ENCODE results near the gene BPIFA1. TPM values are rescaled to one million over a fixed set of nuclear protein-coding genes. Genes with fewer than 3 reads are reported as not detected.

The BPIFA1 gene
- polyA plus RNA-seq, 1 of the 3 experiments (the other 2 are of a cell fraction) = not detected

DNA sequence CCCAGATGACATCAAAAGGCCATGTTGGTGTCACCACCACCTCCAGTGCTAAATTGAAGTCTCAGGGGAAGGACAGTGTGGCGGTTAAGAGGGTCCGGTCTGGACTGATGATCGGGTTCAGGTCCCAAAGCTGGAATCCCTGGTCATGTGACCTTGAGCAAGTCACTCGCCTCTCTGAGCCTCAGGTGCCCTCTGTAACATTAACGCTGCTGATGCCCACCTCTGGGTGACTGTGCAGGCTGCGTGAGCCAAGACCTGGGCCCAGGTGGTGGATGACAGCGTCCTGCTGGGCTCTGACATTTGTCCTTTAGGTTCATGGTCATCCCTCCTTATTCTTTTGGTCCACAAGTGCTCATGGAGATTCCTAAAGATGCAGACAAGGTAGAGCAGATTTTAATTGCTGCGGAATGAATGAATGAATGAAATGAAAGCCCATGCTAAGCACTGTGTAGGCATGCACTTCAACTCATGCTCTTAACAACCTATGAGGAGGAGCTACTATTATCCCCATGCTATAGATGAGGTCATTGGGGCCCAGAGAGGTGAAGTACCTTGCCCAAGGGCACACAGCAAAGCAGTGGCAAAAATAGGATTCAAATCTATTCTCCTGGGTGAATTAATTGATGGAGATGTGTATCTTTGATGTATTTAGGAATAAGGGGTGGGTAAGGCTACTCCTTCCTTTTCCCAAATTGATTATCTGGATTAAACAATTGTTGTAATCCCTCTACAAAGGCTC, 46.6 kb downstream of the BPIFA1 start:
- Histone ChIP-seq H3K9ac (no peak overlapping the region), H3K9me3 (no peaks in the 10 kb centered on the region), H3K36me3 (replicated peaks in 1 of 2; ENCODE audit: control insufficient read depth in 1 of 2, insufficient read depth in 2 of 2, low read length in 1 of 2) (no peaks in the 10 kb centered on the region), H4K20me1 (ENCODE audit: insufficient read depth) (no peaks in the 10 kb centered on the region), H3K27me3 (ENCODE audit: insufficient read depth) (no peaks in the 10 kb centered on the region; the same call in 1 of the 2 replicates), H3K4me3 (ENCODE audit: low read depth in 2 of 2, low read length in 1 of 2) (no peak overlapping the region), H3K27ac (ENCODE audit: low read depth in 2 of 2, low read length in 1 of 2) (no peak overlapping the region), H3K79me2 (ENCODE audit: insufficient read depth) (no peaks in the 10 kb centered on the region), H3K9me2 (no peaks in the 10 kb centered on the region), H2AFZ (ENCODE audit: low read depth) (no peak overlapping the region), H3K4me2 (no peak overlapping the region), H3F3A (replicated peaks; ENCODE audit: insufficient read depth) (no peaks in the 10 kb centered on the region), H3K4me1 (ENCODE audit: control insufficient read depth in 1 of 2, insufficient read depth in 2 of 2, low read depth in 1 of 2, low read length in 1 of 2) (peaks cover 0 to 9% of the 10 kb centered on the region in 2 experiments; a peak in 1 of 4 replicates)
- POLR2A ChIA-PET = no interaction called here
- 60% methylated on average over 3 of the region's 8 CpGs for WGBS (ENCODE audit: low lambda C conversion rate)
- CTCF ChIA-PET = interaction anchor here (0.9 to 1.4 kb wide), 5 partner anchors 9 to 337 kb away, joined by 3 to 5 read pairs (median 3); no protein-coding TSS in a partner anchor
- TF ChIP-seq ELF1 (IDR thresholded peaks at IDR 0.05) (no peak), SIN3A (IDR thresholded peaks at IDR 0.05; ENCODE audit: borderline replicate concordance, low read depth, low read length) (no peak), TAF1 (IDR thresholded peaks at IDR 0.05; ENCODE audit: borderline replicate concordance, low read depth, low read length) (no peak), GATA2 (CRISPR knock-in tag; IDR thresholded peaks at IDR 0.05) (no peak), SMC3 (IDR thresholded peaks at IDR 0.05; ENCODE audit: low read depth, low read length) (no peak), GABPA (IDR thresholded peaks at IDR 0.05; ENCODE audit: low read depth) (no peak), CHD2 (IDR thresholded peaks at IDR 0.05; ENCODE audit: low read length, partially characterized antibody) (no peak), RAD21 (IDR thresholded peaks at IDR 0.05; ENCODE audit: low read length) (no peak), TEAD4 (IDR thresholded peaks at IDR 0.05; ENCODE audit: borderline replicate concordance, insufficient read depth) (no peak), FOSL2 (IDR thresholded peaks at IDR 0.05; ENCODE audit: borderline replicate concordance, low read depth) (no peak), RXRA (IDR thresholded peaks at IDR 0.05; ENCODE audit: borderline replicate concordance, low read depth) (no peak), RCOR1 (IDR thresholded peaks at IDR 0.05; ENCODE audit: low read length) (no peak), RFX5 (IDR thresholded peaks at IDR 0.05; ENCODE audit: low read length) (no peak)
- TF ChIP-seq, protein P1, sequence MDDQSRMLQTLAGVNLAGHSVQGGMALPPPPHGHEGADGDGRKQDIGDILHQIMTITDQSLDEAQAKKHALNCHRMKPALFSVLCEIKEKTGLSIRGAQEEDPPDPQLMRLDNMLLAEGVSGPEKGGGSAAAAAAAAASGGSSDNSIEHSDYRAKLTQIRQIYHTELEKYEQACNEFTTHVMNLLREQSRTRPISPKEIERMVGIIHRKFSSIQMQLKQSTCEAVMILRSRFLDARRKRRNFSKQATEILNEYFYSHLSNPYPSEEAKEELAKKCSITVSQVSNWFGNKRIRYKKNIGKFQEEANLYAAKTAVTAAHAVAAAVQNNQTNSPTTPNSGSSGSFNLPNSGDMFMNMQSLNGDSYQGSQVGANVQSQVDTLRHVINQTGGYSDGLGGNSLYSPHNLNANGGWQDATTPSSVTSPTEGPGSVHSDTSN (IDR thresholded peaks at IDR 0.05) = no peak
- TF ChIP-seq, protein P2, sequence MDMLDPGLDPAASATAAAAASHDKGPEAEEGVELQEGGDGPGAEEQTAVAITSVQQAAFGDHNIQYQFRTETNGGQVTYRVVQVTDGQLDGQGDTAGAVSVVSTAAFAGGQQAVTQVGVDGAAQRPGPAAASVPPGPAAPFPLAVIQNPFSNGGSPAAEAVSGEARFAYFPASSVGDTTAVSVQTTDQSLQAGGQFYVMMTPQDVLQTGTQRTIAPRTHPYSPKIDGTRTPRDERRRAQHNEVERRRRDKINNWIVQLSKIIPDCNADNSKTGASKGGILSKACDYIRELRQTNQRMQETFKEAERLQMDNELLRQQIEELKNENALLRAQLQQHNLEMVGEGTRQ (IDR thresholded peaks at IDR 0.05; ENCODE audit: borderline replicate concordance, low read depth, low read length) = no peak
- TF ChIP-seq, protein P3, sequence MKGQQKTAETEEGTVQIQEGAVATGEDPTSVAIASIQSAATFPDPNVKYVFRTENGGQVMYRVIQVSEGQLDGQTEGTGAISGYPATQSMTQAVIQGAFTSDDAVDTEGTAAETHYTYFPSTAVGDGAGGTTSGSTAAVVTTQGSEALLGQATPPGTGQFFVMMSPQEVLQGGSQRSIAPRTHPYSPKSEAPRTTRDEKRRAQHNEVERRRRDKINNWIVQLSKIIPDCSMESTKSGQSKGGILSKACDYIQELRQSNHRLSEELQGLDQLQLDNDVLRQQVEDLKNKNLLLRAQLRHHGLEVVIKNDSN (IDR thresholded peaks at IDR 0.05; ENCODE audit: borderline replicate concordance, low read depth) = no peak
- TF ChIP-seq, protein P4, sequence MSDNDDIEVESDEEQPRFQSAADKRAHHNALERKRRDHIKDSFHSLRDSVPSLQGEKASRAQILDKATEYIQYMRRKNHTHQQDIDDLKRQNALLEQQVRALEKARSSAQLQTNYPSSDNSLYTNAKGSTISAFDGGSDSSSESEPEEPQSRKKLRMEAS (IDR thresholded peaks at IDR 0.05; ENCODE audit: low read depth) = no peak
- TF ChIP-seq, protein P5, sequence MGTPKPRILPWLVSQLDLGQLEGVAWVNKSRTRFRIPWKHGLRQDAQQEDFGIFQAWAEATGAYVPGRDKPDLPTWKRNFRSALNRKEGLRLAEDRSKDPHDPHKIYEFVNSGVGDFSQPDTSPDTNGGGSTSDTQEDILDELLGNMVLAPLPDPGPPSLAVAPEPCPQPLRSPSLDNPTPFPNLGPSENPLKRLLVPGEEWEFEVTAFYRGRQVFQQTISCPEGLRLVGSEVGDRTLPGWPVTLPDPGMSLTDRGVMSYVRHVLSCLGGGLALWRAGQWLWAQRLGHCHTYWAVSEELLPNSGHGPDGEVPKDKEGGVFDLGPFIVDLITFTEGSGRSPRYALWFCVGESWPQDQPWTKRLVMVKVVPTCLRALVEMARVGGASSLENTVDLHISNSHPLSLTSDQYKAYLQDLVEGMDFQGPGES (IDR thresholded peaks at IDR 0.05; ENCODE audit: low read depth, low read length) = no peak
- DNase-seq = no peak
